Endothelial cell of umbilical vein (primary cell): ENCODE results near the gene PLA2G4F.

Source experiments
- EZH2 ChIP-seq: IDR thresholded peaks from 2 replicates; pipeline ENCODE4 v1.6.1; 2012; ENCODE audit warnings: borderline replicate concordance, low read depth, mild to moderate bottlenecking, moderate library complexity, low read length, inconsistent platforms; ENCODE audit not compliant: severe bottlenecking
- POLR2A ChIP-seq: IDR thresholded peaks from 2 replicates; pipeline ENCODE4 v1.6.1; 2012; ENCODE audit warnings: low read depth, mild to moderate bottlenecking, control low read depth, low read length
- TF ChIP-seq, protein P1 (sequence below), 2 donors: IDR thresholded peaks; 1 replicate in 1 of 2; 2 replicates in 1 of 2; pipeline ENCODE4 v1.5.1; 2011; ENCODE audit warnings: low read length in 2 of 2, mild to moderate bottlenecking in 2 of 2, moderate library complexity in 2 of 2, control low read depth in 1 of 2, inconsistent platforms in 1 of 2, low read depth in 1 of 2; ENCODE audit not compliant: insufficient read depth in 1 of 2; ENCODE audit errors: extremely low read depth in 1 of 2

GRCh38 chr15:42149493-42150218, 6.8 kb downstream of the PLA2G4F start:
- no peak for TF ChIP-seq POLR2A
- TF ChIP-seq, protein P1, sequence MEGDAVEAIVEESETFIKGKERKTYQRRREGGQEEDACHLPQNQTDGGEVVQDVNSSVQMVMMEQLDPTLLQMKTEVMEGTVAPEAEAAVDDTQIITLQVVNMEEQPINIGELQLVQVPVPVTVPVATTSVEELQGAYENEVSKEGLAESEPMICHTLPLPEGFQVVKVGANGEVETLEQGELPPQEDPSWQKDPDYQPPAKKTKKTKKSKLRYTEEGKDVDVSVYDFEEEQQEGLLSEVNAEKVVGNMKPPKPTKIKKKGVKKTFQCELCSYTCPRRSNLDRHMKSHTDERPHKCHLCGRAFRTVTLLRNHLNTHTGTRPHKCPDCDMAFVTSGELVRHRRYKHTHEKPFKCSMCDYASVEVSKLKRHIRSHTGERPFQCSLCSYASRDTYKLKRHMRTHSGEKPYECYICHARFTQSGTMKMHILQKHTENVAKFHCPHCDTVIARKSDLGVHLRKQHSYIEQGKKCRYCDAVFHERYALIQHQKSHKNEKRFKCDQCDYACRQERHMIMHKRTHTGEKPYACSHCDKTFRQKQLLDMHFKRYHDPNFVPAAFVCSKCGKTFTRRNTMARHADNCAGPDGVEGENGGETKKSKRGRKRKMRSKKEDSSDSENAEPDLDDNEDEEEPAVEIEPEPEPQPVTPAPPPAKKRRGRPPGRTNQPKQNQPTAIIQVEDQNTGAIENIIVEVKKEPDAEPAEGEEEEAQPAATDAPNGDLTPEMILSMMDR (IDR thresholded peaks at IDR 0.05; ENCODE audit: extremely low read depth in 1 of 2, insufficient read depth in 1 of 2, low read depth in 1 of 2, low read length in 2 of 2) = no peak
- TF ChIP-seq EZH2 = no peak
